Measurements from ENCODE around the gene B3GNT5. TPM values are rescaled to one million over a fixed set of nuclear protein-coding genes. Genes with fewer than 3 reads are reported as not detected.

Gene B3GNT5
- total and polyA plus RNA-seq, 2 donors (not counting 3 experiments of a cell fraction or from before 2014, with no cell fraction given) = 4.1 to 25.6 TPM

DNA sequence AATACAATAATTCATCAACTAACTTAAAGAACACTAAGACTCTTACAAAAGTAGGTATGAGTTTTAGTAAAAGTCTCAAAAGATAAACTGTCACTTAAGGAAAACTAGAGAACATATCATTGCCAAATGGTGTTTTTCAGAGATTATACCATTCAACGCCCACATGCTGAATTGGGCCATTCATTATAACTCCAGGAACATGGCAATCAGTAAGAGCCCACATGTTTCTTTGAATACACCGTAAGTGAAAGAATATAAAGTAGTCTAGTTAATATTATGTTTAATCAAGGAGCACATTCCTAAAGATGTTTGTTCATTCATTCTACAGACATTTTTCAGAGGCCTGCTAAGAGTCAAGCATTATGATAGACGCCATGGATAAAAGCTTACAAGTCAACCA is 22.9 kb downstream of the B3GNT5 start:
- H3K27me3 ChIP-seq (ENCODE audit: control insufficient read depth in 2 of 2, insufficient read depth in 2 of 2, low read length in 2 of 2) = no peaks in the 10 kb centered on the region
- intact Hi-C loops (cut with micrococcal nuclease) (loop anchor here (1.0 kb wide), 2 partner anchors 9 to 21 kb away; no protein-coding TSS in a partner anchor), dilution Hi-C loops (cut with MboI; ENCODE audit: extremely low pct_ligation_motif_present, low sequenced_read_pairs) (no loop called here)
- H3K27ac ChIP-seq (ENCODE audit: insufficient read depth, low read depth, low read length) = peak overlapping the region; percentile 54
- no peak overlapping the region for H3K4me2 ChIP-seq (ENCODE audit: insufficient read depth, low read length)
- TF ChIP-seq, protein P1, sequence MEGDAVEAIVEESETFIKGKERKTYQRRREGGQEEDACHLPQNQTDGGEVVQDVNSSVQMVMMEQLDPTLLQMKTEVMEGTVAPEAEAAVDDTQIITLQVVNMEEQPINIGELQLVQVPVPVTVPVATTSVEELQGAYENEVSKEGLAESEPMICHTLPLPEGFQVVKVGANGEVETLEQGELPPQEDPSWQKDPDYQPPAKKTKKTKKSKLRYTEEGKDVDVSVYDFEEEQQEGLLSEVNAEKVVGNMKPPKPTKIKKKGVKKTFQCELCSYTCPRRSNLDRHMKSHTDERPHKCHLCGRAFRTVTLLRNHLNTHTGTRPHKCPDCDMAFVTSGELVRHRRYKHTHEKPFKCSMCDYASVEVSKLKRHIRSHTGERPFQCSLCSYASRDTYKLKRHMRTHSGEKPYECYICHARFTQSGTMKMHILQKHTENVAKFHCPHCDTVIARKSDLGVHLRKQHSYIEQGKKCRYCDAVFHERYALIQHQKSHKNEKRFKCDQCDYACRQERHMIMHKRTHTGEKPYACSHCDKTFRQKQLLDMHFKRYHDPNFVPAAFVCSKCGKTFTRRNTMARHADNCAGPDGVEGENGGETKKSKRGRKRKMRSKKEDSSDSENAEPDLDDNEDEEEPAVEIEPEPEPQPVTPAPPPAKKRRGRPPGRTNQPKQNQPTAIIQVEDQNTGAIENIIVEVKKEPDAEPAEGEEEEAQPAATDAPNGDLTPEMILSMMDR (IDR thresholded peaks at IDR 0.05; ENCODE audit: extremely low read depth in 1 of 2, insufficient read depth in 1 of 2, low read depth in 1 of 2, low read length in 2 of 2) = no peak
- no peak for TF ChIP-seq GATA2 (IDR thresholded peaks at IDR 0.05; ENCODE audit: insufficient read depth, insufficient read length, low read depth, low read length)
- no peak for TF ChIP-seq POLR2AphosphoS5 (IDR thresholded peaks at IDR 0.05; ENCODE audit: insufficient read depth, low read depth, low read length)
- no peak for TF ChIP-seq FOS (IDR thresholded peaks at IDR 0.05; ENCODE audit: borderline replicate concordance, insufficient read depth, low read length)
- TF ChIP-seq, protein P2, sequence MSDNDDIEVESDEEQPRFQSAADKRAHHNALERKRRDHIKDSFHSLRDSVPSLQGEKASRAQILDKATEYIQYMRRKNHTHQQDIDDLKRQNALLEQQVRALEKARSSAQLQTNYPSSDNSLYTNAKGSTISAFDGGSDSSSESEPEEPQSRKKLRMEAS (IDR thresholded peaks at IDR 0.05; ENCODE audit: insufficient read depth, insufficient read length) = no peak
- no peak for TF ChIP-seq MYC (IDR thresholded peaks at IDR 0.05; ENCODE audit: low read depth, low read length)
- no peak for TF ChIP-seq POLR2A (IDR thresholded peaks at IDR 0.05; ENCODE audit: low read depth, low read length)
- no peak for TF ChIP-seq EZH2 (IDR thresholded peaks at IDR 0.05; ENCODE audit: borderline replicate concordance, low read depth, low read length, severe bottlenecking)
- no peak for TF ChIP-seq JUN (IDR thresholded peaks at IDR 0.05; ENCODE audit: borderline replicate concordance, insufficient read depth, insufficient read length, low read depth)
- peaks cover 5% of the 10 kb centered on the region for H3K79me2 ChIP-seq (ENCODE audit: control insufficient read depth, insufficient read depth, low read length)
- no peaks in the 10 kb centered on the region for H3K36me3 ChIP-seq (ENCODE audit: control insufficient read depth in 2 of 2, extremely low read depth in 1 of 2, insufficient read depth in 2 of 2, low read length in 2 of 2)
- peaks cover 27% of the 10 kb centered on the region for H3K4me1 ChIP-seq (ENCODE audit: control insufficient read depth, extremely low read depth, insufficient read depth, low read length)
- no peaks in the 10 kb centered on the region for H3K9me1 ChIP-seq (replicated peaks; ENCODE audit: control insufficient read depth, extremely low read depth, insufficient read depth, low read length)
- no peak overlapping the region for H2AFZ ChIP-seq (ENCODE audit: low read depth, low read length)
- no peaks in the 10 kb centered on the region for H4K20me1 ChIP-seq (replicated peaks; ENCODE audit: control insufficient read depth, extremely low read depth, insufficient read depth, low read length)
- ChIA-PET CTCF (interaction anchor here (0.8 to 2.8 kb wide), 2 partner anchors 10 kb away, joined by 4 to 15 read pairs; no protein-coding TSS in a partner anchor), POLR2A (no interaction called here)
- FAIRE-seq = no peak
- no peak for DNase-seq (ENCODE audit: low read depth, low spot score)
- no peak overlapping the region for H3K4me3 ChIP-seq (replicated peaks in 1 of 3; ENCODE audit: insufficient read depth in 1 of 3, low read depth in 1 of 3, low read length in 3 of 3)
- H3K9ac ChIP-seq (replicated peaks; ENCODE audit: extremely low read depth, insufficient read depth, low read length) = no peak overlapping the region
- no peaks in the 10 kb centered on the region for H3K9me3 ChIP-seq (replicated peaks; ENCODE audit: control insufficient read depth, insufficient read depth, low read length)
- no TSS peak for BruUV-seq (replicated peaks)
